Stimulated activated CD8-positive, alpha-beta memory T cell treated with anti-CD3 and anti-CD28 coated beads, Interleukin-4, amount 100 ng/mL, for 48 hours (primary cell): Measurements from ENCODE around the gene BBS5.
"Not testable (repeated sequence)": the region's sequence is repeated elsewhere in the genome, so short reads cannot be mapped to it uniquely, and the experiment has no call there.

ENCODE experiments used
- DNase-seq: peaks from one replicate; pipeline ENCODE4 v3.0.0-alpha.2; 2020

The BBS5 gene

DNA sequence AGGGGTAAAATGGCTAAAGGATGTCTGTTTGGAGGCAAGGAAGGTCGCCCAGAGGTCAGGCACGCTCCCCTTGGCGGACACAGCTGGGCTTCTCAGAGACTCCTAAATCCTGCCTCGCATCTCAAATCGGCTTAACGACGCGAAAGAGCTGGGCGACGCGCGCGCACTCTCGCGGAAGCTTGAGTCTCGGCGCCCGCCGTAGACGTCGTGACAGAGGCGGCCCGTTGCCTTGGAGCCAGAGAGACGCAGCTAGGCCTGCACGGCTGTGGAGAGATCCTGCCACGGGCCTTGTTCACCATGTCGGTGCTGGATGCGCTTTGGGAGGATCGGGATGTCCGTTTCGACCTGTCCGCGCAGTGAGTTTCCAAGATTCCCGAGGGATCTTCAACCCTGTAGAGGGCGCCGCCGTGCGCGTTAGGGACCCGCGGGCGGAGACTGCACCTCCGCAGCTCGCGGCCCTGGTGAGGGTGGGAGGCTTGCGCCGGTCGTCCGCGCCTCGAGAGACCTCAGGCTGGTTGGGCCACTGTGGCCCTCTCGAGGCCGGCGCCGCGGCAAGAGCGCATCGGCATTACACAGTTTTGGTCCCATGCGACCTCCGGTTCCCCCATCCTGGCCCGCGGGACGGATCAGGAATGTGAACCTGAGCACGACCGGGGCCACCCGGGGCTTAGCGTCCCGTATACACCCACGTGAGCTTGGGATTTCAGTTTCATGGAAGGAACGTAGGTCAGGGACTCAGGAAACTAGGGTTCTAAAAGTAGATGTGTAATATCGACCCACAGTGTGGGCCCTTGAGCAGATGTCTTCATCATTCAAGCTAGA lies at the start of gene BBS5:
Gene BBS5 (plus strand): TSS at position 238 of the 822 bp plus-strand sequence. CDS start 60 bp downstream, at position 298.
- DNase-seq, result peak; percentile 85

- not testable (repeated sequence) for DNase-seq
Measured at GRCh38 chr2:169431772-169432171, 47.5 kb upstream of the BBS5 start.

DNA sequence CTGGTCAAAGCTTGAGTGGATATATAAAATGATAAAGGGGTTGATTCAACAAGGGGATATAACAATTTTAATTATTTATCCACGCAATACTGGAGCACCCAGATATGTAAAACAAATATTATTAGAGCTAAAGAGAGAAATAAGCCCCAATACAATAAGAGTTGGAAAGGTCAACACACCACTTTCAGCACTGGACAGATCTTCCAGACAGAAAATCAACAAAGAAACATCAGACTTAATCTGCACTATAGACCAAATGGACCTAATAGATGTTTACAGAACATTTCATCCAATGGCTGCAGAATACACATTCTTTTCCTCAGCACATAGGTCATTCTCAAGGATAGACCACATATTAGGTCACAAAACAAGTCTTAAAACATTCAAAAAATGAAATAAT lies 45.1 kb upstream of the BBS5 start:
- DNase-seq, result not testable (repeated sequence)

- no peak for DNase-seq
Measured at GRCh38 chr2:169438466-169439072, 40.7 kb upstream of the BBS5 start.

GRCh38 chr2:169439900-169440299 lies 39.4 kb upstream of the BBS5 start:
- no peak for DNase-seq

DNA sequence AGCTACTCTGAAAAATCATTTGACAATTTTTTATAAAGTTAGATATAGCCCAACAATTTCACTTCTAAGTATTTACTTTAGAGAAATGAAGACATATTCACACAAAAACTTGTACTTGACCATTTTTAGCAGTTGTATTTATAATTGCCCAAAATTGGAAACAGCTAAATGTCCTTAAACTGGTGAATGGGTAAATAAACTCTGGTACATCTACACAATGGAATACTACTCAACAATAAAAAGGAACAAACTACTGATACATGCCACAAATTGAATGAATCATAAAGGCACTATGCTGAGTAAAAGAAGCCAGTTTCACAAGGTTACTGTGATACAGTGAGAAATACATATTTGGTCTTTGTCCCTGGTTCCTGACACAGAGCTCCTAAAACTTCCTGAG lies 32.8 kb upstream of the BBS5 start:
- DNase-seq, result no peak

- DNase-seq, result no peak
Measured at GRCh38 chr2:169448316-169448715, 31.0 kb upstream of the BBS5 start.

DNA sequence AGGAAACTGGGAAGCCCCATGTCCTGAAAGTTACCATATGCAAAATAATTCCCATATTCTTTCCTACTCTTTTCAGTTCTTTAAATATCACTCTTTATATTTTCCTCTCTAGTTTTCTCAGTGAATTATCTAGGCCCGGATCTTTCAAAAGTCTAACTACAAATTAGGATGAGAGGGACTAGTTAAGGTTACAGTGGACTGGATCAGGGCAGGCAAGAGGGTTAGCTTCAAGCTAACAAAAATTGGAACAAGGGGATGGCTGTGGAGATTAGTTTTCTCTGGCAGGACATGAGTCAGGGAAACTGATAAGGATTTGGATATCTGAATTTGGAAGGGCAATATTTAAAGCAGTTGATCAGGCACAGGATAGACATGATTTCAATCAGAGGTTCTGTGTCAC lies 30.4 kb upstream of the BBS5 start:
- DNase-seq, result no peak

DNA sequence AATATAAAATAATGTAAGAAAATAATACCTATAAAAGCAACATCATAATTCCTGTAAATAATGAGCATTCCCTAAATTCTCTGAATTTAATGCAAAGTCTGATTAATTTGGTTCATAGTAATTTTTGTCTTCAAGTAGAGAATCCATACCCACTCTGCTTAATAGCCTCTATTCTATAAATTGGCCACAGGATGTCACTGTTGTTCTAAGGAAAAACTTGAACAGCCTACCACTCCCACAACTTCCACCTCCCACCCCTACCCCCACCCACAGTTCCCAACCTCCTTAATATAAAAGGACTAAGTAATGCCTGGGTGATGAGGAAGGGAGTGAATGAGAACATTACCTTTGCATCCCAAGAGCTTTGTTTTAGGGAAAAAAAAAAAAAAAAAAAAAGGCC lies 27.2 kb upstream of the BBS5 start:
- DNase-seq, result no peak

- DNase-seq, result not testable (repeated sequence)
Measured at GRCh38 chr2:169453044-169453443, 26.2 kb upstream of the BBS5 start.

DNA sequence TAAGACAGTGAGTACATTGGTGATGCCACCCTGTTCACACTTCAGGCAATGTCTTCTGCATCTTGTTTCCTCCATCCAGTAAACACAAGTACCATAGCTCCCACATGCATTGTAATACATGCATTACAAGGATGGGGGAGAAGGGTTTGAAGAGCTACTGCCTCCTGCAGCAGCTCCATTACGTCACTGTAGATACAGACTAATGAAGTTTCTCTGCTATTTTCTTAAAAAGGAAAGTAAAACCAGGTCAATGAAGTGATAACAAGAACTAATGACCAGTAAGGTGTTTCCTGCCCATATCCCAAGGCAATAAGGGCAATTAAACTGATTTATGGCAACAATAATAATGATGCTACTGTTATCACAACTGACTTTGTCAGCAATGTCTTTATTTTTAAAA lies 18.2 kb upstream of the BBS5 start:
- DNase-seq, result no peak

- no peak for DNase-seq
Measured at GRCh38 chr2:169462896-169463695, 16.2 kb upstream of the BBS5 start.

GRCh38 chr2:169464466-169464865 lies 14.8 kb upstream of the BBS5 start:
- DNase-seq, result no peak

DNA sequence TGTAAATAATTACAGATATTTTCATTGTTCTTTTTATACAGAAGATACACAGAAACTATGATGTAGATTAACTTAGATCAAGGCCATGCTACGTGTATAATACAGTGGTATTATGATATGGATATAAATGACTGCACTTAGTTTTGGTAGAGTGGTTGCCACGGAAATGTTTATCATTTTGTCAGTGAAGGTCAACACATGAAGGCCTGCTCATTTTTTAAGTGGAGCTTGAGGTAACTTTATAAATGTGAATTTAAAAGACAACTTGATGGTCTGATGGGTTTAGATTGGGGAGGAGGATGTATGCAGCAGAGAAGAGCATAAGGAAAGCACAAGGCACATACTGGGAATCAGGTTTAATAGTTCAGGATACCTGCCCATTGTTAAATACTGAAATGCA lies 14.4 kb upstream of the BBS5 start:
- no peak for DNase-seq

DNA sequence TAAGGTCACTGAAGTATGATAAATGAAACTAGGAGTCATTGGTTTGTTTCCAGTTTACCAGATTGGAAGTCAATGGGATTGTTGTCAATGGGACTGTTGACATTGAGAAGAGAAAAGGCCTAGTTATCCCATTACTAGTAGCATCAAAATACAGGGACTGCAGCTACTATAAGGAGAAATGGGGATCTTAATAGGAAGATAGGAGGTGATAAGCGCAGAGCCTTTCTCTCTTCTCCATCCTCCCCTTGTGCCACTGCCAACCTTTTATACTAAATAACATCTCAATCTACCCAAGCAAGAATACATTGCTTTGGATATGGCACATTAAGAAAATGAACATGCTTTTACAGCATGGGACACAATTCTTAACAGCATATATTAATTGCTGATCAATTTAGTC lies 10.5 kb upstream of the BBS5 start:
- DNase-seq, result no peak

GRCh38 chr2:169469952-169470572 lies 9.2 kb upstream of the BBS5 start:
- no peak for DNase-seq

DNA sequence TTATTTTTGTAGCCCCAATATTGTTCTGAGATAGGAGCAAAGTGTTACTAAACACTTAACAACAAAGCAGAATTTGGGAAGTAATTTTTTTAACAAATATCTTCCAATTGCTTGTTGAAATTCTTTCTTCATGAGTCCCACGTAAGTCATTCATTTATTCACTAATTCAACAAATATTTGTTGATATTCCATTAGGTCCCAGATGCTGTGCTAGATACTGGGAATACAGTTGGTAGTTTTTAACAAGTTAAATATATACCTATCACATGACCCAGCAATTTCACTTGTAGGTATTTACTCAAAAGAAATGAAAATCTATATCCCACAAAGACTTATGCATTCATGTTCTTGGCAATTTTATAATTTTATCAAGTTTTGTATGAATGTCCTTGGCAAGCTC lies 7.0 kb upstream of the BBS5 start:
- no peak for DNase-seq

- DNase-seq, result no peak
Measured at GRCh38 chr2:169476459-169476858, 2.8 kb upstream of the BBS5 start.

DNA sequence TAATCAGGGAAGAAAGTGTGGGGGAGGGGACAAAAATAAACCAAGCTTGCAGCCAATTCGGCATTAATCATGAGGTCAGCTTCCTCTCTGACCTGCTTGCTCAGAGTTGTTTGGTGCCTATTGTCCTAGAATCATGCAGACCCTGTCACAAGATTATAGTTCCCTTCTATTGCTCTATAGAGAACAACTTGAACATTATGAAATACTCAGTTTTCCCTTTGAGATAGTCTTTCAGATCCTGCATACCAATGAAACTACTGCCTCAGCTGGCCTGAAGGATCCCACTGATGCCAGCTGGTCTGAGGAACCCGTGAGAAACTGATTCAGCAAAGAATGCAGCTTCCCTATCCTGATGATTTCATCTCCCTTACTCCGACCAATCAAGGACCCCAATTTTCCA lies 955 bp upstream of the BBS5 start:
- no peak for DNase-seq

DNA sequence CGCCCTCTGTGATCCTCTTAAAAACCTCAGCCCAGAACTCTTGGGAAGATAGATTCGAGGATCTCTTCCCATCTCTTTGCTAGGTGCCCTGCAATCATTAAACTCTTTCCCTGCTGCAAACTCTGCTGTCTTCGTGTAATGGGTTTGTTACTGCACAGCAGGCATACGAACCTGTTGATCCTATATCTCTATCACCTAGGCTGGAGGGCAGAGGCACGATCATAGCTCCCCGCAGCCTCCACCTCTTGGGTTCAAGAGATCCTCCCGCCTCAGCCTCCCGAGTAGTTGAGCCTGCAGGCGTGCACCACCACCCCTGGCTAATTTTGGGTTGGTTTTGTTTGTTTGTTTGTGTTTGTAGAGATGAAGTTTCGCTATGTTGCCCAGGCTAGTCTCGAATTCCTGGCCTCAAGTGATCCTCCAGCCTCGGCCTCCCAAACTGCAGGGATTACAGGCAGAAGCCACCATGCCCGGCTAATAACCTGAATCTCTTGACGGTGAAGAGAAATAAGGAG lies 493 bp upstream of the BBS5 start:
- DNase-seq, result no peak

DNA sequence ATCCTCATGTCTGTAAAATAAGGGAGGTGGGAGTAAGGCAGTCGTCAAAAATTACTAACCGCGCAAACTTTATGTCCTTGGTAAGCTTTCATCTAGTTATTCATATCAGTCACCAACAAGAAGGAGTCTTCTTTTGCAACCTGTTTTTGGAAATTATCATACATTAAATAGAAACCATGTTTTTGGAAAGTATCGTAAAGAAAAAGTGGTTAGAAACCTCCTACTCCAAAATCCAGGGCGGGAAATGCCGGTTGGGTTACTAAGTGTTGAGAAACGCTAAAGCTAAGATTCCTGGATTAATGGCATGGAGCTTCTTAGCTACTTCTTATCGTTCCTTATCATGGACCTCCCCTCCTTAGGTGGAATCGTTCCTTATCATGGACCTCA lies 778 bp downstream of the BBS5 start:
- no peak for DNase-seq

- DNase-seq, result no peak
Measured at GRCh38 chr2:169485650-169486138, 6.4 kb downstream of the BBS5 start.

GRCh38 chr2:169486487-169486886 lies 7.2 kb downstream of the BBS5 start:
- DNase-seq, result no peak
